HepG2 (cell line): ENCODE measurements around the gene LCN12. TPM values are rescaled to one million over a fixed set of nuclear protein-coding genes. Genes with fewer than 3 reads are reported as not detected.

Experiments used
- AKAP8 ChIP-seq: sonication (generic); formaldehyde crosslinking; IDR thresholded peaks from 2 replicates; pipeline ENCODE4 v1.5.1; 2020; ENCODE audit warnings: mild to moderate bottlenecking, missing genetic modification reagents
- CCDC6 ChIP-seq: sonication (generic); formaldehyde crosslinking; IDR thresholded peaks from 2 replicates; pipeline ENCODE4 v1.8.1; 2022; ENCODE audit warnings: mild to moderate bottlenecking, missing genetic modification reagents, moderate library complexity
- E2F1 ChIP-seq: sonication (generic); formaldehyde crosslinking; IDR thresholded peaks from 2 replicates; pipeline ENCODE4 v1.5.0; 2020; ENCODE audit warnings: missing genetic modification reagents
- NAIF1 ChIP-seq: sonication (generic); formaldehyde crosslinking; IDR thresholded peaks from 2 replicates; pipeline ENCODE4 v1.5.0; 2020; ENCODE audit warnings: mild to moderate bottlenecking, missing genetic modification reagents, borderline replicate concordance
- PLRG1 ChIP-seq: fragments of 450-650 bp; conservative IDR thresholded peaks from 2 replicates; pipeline ENCODE4 v1.6.1; 2016
- POLR2AphosphoS2 ChIP-seq: IDR thresholded peaks from 2 replicates; pipeline ENCODE4 v1.6.1; 2011; ENCODE audit warnings: low read depth, low read length, improper control_type of control experiment
- SIX4 ChIP-seq: sonication (generic); formaldehyde crosslinking; IDR thresholded peaks from 2 replicates; pipeline ENCODE4 v1.4.0; 2020; ENCODE audit warnings: missing genetic modification reagents
- TSC22D2 ChIP-seq: sonication (generic); formaldehyde crosslinking; IDR thresholded peaks from 2 replicates; pipeline ENCODE4 v1.5.1; 2020; ENCODE audit warnings: missing genetic modification reagents, mild to moderate bottlenecking, borderline replicate concordance
- ZNF333 ChIP-seq: sonication (generic); formaldehyde crosslinking; IDR thresholded peaks from 2 replicates; pipeline ENCODE4 v1.4.0; 2020; ENCODE audit warnings: mild to moderate bottlenecking, missing genetic modification reagents, borderline replicate concordance
- ZNF574 ChIP-seq: sonication (generic); formaldehyde crosslinking; IDR thresholded peaks from 2 replicates; pipeline ENCODE4 v1.4.0; 2020; ENCODE audit warnings: missing genetic modification reagents
- ZNF766 ChIP-seq: sonication (generic); formaldehyde crosslinking; IDR thresholded peaks from 2 replicates; pipeline ENCODE4 v1.5.0; 2020; ENCODE audit warnings: missing genetic modification reagents, borderline replicate concordance
- ZNF777 ChIP-seq: sonication (generic); formaldehyde crosslinking; IDR thresholded peaks from 2 replicates; pipeline ENCODE4 v1.4.0; 2020; ENCODE audit warnings: missing genetic modification reagents
- polyA plus RNA-seq, 8 experiments: library from polyadenylated mRNA; depleted of rRNA in 3 of 8; stranded (reverse) in 7 of 8; unstranded in 1 of 8; fragments of >200 nt; fragmentation: Illumina TruSeq in 4 of 8; extraction: Trizol in 4 of 8; gene quantifications; 2 replicates each; pipeline versions ENCODE4 v1.2.1 to v1.2.3, GENCODE V29; 2011 to 2016; ENCODE audit warnings: low read depth in 4 of 8, missing spikeins in 1 of 8, mixed read lengths in 1 of 8; ENCODE audit not compliant: insufficient read depth in 1 of 8
- total RNA-seq, 5 experiments: library from RNA; depleted of rRNA; stranded (reverse); fragments of >200 nt; fragmentation: Illumina TruSeq; extraction: Trizol; gene quantifications; 2 replicates each; pipeline ENCODE4 v1.2.3, GENCODE V29; 2016; ENCODE audit warnings: low read depth in 1 of 5

Gene LCN12
- total and polyA plus RNA-seq, 2 of the 13 experiments (the other 11 are each of a cell fraction or from before 2014, with no cell fraction given), result 3.4 to 6.9 TPM

GRCh38 chr9:136943291-136944211, 8.5 kb upstream of the LCN12 start (continued):
- TF ChIP-seq CCDC6 (CRISPR knock-in tag), result no peak
- no peak for TF ChIP-seq ZNF333 (CRISPR knock-in tag)
- no peak for TF ChIP-seq ZNF766 (CRISPR knock-in tag)
- no peak for TF ChIP-seq SIX4
- no peak for TF ChIP-seq PLRG1
- no peak for TF ChIP-seq TSC22D2 (CRISPR knock-in tag)
- TF ChIP-seq POLR2AphosphoS2, result no peak
- no peak; the same call in 1 of the 2 replicates for TF ChIP-seq E2F1 (CRISPR knock-in tag)
- TF ChIP-seq NAIF1 (CRISPR knock-in tag), result no peak
- TF ChIP-seq ZNF777, result no peak; the same call in 1 of the 2 replicates
- TF ChIP-seq ZNF574 (CRISPR knock-in tag), result no peak
- peak; percentile 42; the same call in 1 of the 2 replicates for TF ChIP-seq AKAP8
